Measurements from ENCODE around the gene CORO2B.
"Not testable (repeated sequence)": the region's sequence is repeated elsewhere in the genome, so short reads cannot be mapped to it uniquely, and the experiment has no call there.

CORO2B gene

GRCh38 chr15:68679161-68679560 lies 100.4 kb downstream of the CORO2B start:
- Histone ChIP-seq H3K9ac (ENCODE audit: low read length) (no peak overlapping the region), H3K9me3 (replicated peaks; ENCODE audit: insufficient read depth, low read length) (no peaks in the 10 kb centered on the region), H3K4me3 (ENCODE audit: low read length) (no peak overlapping the region), H3F3A (ENCODE audit: insufficient read depth, low read length) (0 out of 2 replicates have a peak, but pooled peaks cover 6% of the 10 kb centered on the region), H4K20me1 (ENCODE audit: insufficient read depth, low read length) (no peaks in the 10 kb centered on the region), H3K79me2 (ENCODE audit: low read length) (no peaks in the 10 kb centered on the region), H3K4me2 (ENCODE audit: low read depth, low read length) (no peak overlapping the region), H3K36me3 (replicated peaks; ENCODE audit: insufficient read depth, low read length) (no peaks in the 10 kb centered on the region), H3K27me3 (replicated peaks; ENCODE audit: insufficient read depth, low read length) (no peaks in the 10 kb centered on the region), H3K27ac (ENCODE audit: low read length) (no peak overlapping the region), H3K9me2 (replicated peaks; ENCODE audit: insufficient read depth, low read length) (no peaks in the 10 kb centered on the region), H2AFZ (ENCODE audit: low read length) (no peak overlapping the region), H3K4me1 (ENCODE audit: low read length) (peaks cover 15% of the 10 kb centered on the region)
- TF ChIP-seq EZH2phosphoT487 (IDR thresholded peaks at IDR 0.05; ENCODE audit: low read length), result no peak
- no peak for TF ChIP-seq EZH2 (optimal IDR thresholded peaks at IDR 0.05; ENCODE audit: low read depth, low read length)
- TF ChIP-seq CTCF (IDR thresholded peaks at IDR 0.05; ENCODE audit: low read length), result no peak
- DNase-seq, result no peak

- Histone ChIP-seq H3K36me3 (replicated peaks; ENCODE audit: insufficient read depth, low read length) (no peaks in the 10 kb centered on the region), H3K9me3 (replicated peaks; ENCODE audit: insufficient read depth, low read length) (no peaks in the 10 kb centered on the region), H3K27me3 (replicated peaks; ENCODE audit: insufficient read depth, low read length) (no peaks in the 10 kb centered on the region), H4K20me1 (ENCODE audit: insufficient read depth, low read length) (no peaks in the 10 kb centered on the region), H3K27ac (ENCODE audit: low read length) (no peak overlapping the region), H3K9me2 (replicated peaks; ENCODE audit: insufficient read depth, low read length) (no peaks in the 10 kb centered on the region), H3F3A (ENCODE audit: insufficient read depth, low read length) (0 out of 2 replicates have a peak, but pooled peaks cover 3% of the 10 kb centered on the region), H3K79me2 (ENCODE audit: low read length) (no peaks in the 10 kb centered on the region), H2AFZ (ENCODE audit: low read length) (no peak overlapping the region), H3K4me3 (ENCODE audit: low read length) (no peak overlapping the region), H3K4me1 (ENCODE audit: low read length) (peaks cover 7% of the 10 kb centered on the region), H3K9ac (ENCODE audit: low read length) (no peak overlapping the region), H3K4me2 (ENCODE audit: low read depth, low read length) (no peak overlapping the region)
- TF ChIP-seq EZH2phosphoT487 (IDR thresholded peaks at IDR 0.05; ENCODE audit: low read length) (no peak), EZH2 (optimal IDR thresholded peaks at IDR 0.05; ENCODE audit: low read depth, low read length) (no peak), CTCF (IDR thresholded peaks at IDR 0.05; ENCODE audit: low read length) (no peak)
- DNase-seq, result no peak
Observed at GRCh38 chr15:68679961-68680371, 101.2 kb downstream of the CORO2B start.

- not testable (repeated sequence) for H3K27ac ChIP-seq (ENCODE audit: low read length); H3K9me3 ChIP-seq (replicated peaks; ENCODE audit: insufficient read depth, low read length); H4K20me1 ChIP-seq (ENCODE audit: insufficient read depth, low read length); DNase-seq; H3K27me3 ChIP-seq (replicated peaks; ENCODE audit: insufficient read depth, low read length); H3K4me2 ChIP-seq (ENCODE audit: low read depth, low read length); H2AFZ ChIP-seq (ENCODE audit: low read length); H3K4me1 ChIP-seq (ENCODE audit: low read length); H3K79me2 ChIP-seq (ENCODE audit: low read length); H3K9me2 ChIP-seq (replicated peaks; ENCODE audit: insufficient read depth, low read length); H3K4me3 ChIP-seq (ENCODE audit: low read length); H3K9ac ChIP-seq (ENCODE audit: low read length); H3F3A ChIP-seq (ENCODE audit: insufficient read depth, low read length); H3K36me3 ChIP-seq (replicated peaks; ENCODE audit: insufficient read depth, low read length)
Observed at GRCh38 chr15:68680756-68681155, 102.0 kb downstream of the CORO2B start.

- no peaks in the 10 kb centered on the region for H3K9me2 ChIP-seq (replicated peaks; ENCODE audit: insufficient read depth, low read length)
- H3K9me3 ChIP-seq (replicated peaks; ENCODE audit: insufficient read depth, low read length), result no peaks in the 10 kb centered on the region
- no peaks in the 10 kb centered on the region for H3K27me3 ChIP-seq (replicated peaks; ENCODE audit: insufficient read depth, low read length)
- H3K9ac ChIP-seq (ENCODE audit: low read length), result no peak overlapping the region
- no peaks in the 10 kb centered on the region for H3K36me3 ChIP-seq (replicated peaks; ENCODE audit: insufficient read depth, low read length)
- no peaks in the 10 kb centered on the region for H3K4me1 ChIP-seq (ENCODE audit: low read length)
- H3F3A ChIP-seq (ENCODE audit: insufficient read depth, low read length), result no peaks in the 10 kb centered on the region
- H3K4me3 ChIP-seq (ENCODE audit: low read length), result no peak overlapping the region
- H3K4me2 ChIP-seq (ENCODE audit: low read depth, low read length), result no peak overlapping the region
- H3K27ac ChIP-seq (ENCODE audit: low read length), result no peak overlapping the region
- DNase-seq, result no peak
- no peak for TF ChIP-seq EZH2phosphoT487 (IDR thresholded peaks at IDR 0.05; ENCODE audit: low read length)
- no peak for TF ChIP-seq CTCF (IDR thresholded peaks at IDR 0.05; ENCODE audit: low read length)
- H3K79me2 ChIP-seq (ENCODE audit: low read length), result no peaks in the 10 kb centered on the region
- H4K20me1 ChIP-seq (ENCODE audit: insufficient read depth, low read length), result no peaks in the 10 kb centered on the region
- no peak overlapping the region for H2AFZ ChIP-seq (ENCODE audit: low read length)
Observed at GRCh38 chr15:68681836-68682235, 103.0 kb downstream of the CORO2B start.
